ENCODE measurements around the gene S100A14. TPM values are rescaled to one million over a fixed set of nuclear protein-coding genes. Genes with fewer than 3 reads are reported as not detected.

Gene S100A14
- total RNA-seq, 2 donors from 2014 or later = 13.5 to 25.0 TPM

DNA sequence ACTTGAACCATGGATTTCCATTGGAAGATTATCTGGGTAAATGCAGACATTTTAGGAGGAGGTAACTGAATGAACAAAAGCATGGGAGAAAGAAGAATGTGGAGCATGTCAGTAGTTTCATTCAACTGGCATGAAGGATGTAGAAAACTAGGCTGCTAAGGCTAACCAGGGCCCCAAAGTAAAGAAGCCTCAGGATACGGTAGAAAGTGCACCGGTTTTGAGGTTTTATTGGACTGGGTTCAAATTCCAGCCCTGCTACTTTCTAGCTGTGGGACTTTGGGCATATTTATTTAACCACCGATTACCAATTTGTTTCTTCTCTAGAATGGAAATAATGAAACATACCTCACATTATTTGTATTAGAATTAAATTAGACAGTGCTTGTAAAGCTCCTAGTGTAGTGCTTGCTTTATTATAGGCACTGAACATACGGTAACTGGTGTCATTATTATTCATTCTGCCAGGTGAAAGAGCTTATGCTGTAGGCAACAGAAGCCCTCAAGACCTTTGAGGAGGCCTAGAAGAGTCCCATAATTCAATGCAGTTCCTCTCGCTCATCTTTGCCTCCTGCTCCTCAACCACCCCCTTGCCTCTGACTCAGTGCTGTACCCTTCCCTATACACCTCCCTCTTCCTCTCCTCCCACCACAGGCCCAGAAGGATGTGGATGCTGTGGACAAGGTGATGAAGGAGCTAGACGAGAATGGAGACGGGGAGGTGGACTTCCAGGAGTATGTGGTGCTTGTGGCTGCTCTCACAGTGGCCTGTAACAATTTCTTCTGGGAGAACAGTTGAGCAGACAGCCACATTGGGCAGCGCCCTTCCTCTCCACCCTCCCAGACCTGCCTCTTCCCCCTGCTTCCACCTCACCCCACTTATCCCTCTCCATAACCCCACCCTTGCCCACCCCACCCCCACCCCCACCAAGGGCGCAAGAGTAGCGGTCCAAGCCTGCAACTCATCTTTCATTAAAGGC, 15.2 kb upstream of the S100A14 start:
- peaks cover 5% of the 10 kb centered on the region for H3K4me1 ChIP-seq (replicated peaks)
- WGBS = 75% methylated on average over 10 of the region's 10 CpGs

DNA sequence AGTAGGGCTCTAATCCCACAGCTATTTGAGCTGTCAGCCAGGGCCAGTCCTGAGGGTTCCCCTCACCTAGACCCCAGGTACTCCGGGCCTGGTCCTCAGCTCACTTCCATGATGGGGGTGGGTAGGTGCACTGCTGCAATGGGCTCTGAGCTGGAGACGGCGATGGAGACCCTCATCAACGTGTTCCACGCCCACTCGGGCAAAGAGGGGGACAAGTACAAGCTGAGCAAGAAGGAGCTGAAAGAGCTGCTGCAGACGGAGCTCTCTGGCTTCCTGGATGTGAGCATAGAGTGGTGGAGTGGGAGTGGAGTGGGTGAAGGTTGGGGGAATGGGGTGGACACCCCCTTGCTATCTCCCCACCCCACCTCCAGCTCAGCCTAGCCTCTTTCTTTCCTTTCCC, 14.3 kb upstream of the S100A14 start:
- no peak overlapping the region for H3K4me3 ChIP-seq
- TF ChIP-seq CTCF (IDR thresholded peaks at IDR 0.05) (no peak), POLR2AphosphoS5 (IDR thresholded peaks at IDR 0.05) (no peak), POLR2A (IDR thresholded peaks at IDR 0.05) (no peak)
- no peaks in the 10 kb centered on the region for H3K9me3 ChIP-seq
- no peak overlapping the region for H3K27ac ChIP-seq
- no peaks in the 10 kb centered on the region for H3K36me3 ChIP-seq
- intact Hi-C loops (cut with DNase I) = no loop called here
- H3K4me1 ChIP-seq (replicated peaks) = peaks cover 5% of the 10 kb centered on the region
- WGBS = 74% methylated on average over 7 of the region's 7 CpGs
- DNase-seq (ENCODE audit: low spot score) = no peak
- no peaks in the 10 kb centered on the region for H3K27me3 ChIP-seq (replicated peaks; ENCODE audit: insufficient read depth)

More for the DNA sequence above, 15.2 kb upstream of the S100A14 start:
- H3K36me3 ChIP-seq = no peaks in the 10 kb centered on the region
- H3K27me3 ChIP-seq (replicated peaks; ENCODE audit: insufficient read depth) = no peaks in the 10 kb centered on the region
- H3K27ac ChIP-seq = no peak overlapping the region
- TF ChIP-seq POLR2AphosphoS5 (IDR thresholded peaks at IDR 0.05) = no peak
- TF ChIP-seq CTCF (IDR thresholded peaks at IDR 0.05) = no peak
- TF ChIP-seq POLR2A (IDR thresholded peaks at IDR 0.05) = no peak
- H3K9me3 ChIP-seq = no peaks in the 10 kb centered on the region
- no peak for DNase-seq (ENCODE audit: low spot score)
- intact Hi-C loops (cut with DNase I) = loop anchor here (2.0 kb wide), 1 partner anchor 19 kb away; the partner anchor contains the start of gene S100A16
- H3K4me3 ChIP-seq = no peak overlapping the region

GRCh38 chr1:153629971-153630370, 13.8 kb upstream of the S100A14 start:
- intact Hi-C loops (cut with DNase I) = loop anchor here (5.0 kb wide), 1 partner anchor 58 kb away; no protein-coding TSS in a partner anchor
- no peak for DNase-seq (ENCODE audit: low spot score)
- no peak overlapping the region for H3K27ac ChIP-seq
- H3K9me3 ChIP-seq = no peaks in the 10 kb centered on the region
- H3K4me1 ChIP-seq (replicated peaks) = peaks cover 5% of the 10 kb centered on the region
- H3K4me3 ChIP-seq = no peak overlapping the region
- H3K27me3 ChIP-seq (replicated peaks; ENCODE audit: insufficient read depth) = no peaks in the 10 kb centered on the region
- no peaks in the 10 kb centered on the region for H3K36me3 ChIP-seq
- TF ChIP-seq CTCF (IDR thresholded peaks at IDR 0.05) (no peak), POLR2AphosphoS5 (IDR thresholded peaks at IDR 0.05) (no peak), POLR2A (IDR thresholded peaks at IDR 0.05) (no peak)
- 80% methylated on average over 1 of the region's 1 CpG for WGBS

GRCh38 chr1:153629343-153629665, 13.2 kb upstream of the S100A14 start:
- intact Hi-C loops (cut with DNase I) = loop anchor here (5.0 kb wide), 1 partner anchor 57 kb away; no protein-coding TSS in a partner anchor
- WGBS = 63% methylated on average over 5 of the region's 5 CpGs
- peaks cover 5% of the 10 kb centered on the region for H3K4me1 ChIP-seq (replicated peaks)

More at GRCh38 chr1:153629343-153629665, 13.2 kb upstream of the S100A14 start:
- TF ChIP-seq CTCF (IDR thresholded peaks at IDR 0.05) = no peak
- no peak for TF ChIP-seq POLR2A (IDR thresholded peaks at IDR 0.05)
- TF ChIP-seq POLR2AphosphoS5 (IDR thresholded peaks at IDR 0.05) = no peak
- Histone ChIP-seq H3K4me3 (no peak overlapping the region), H3K9me3 (no peaks in the 10 kb centered on the region), H3K27me3 (replicated peaks; ENCODE audit: insufficient read depth) (no peaks in the 10 kb centered on the region), H3K36me3 (no peaks in the 10 kb centered on the region), H3K27ac (no peak overlapping the region)
- no peak for DNase-seq (ENCODE audit: low spot score)

All from prostate gland (tissue), 2 donors.